ENCODE results near the gene F10.

GRCh38 chr13:113186061-113186900 is 63.7 kb downstream of the F10 start:
- TF ChIP-seq, protein P1, sequence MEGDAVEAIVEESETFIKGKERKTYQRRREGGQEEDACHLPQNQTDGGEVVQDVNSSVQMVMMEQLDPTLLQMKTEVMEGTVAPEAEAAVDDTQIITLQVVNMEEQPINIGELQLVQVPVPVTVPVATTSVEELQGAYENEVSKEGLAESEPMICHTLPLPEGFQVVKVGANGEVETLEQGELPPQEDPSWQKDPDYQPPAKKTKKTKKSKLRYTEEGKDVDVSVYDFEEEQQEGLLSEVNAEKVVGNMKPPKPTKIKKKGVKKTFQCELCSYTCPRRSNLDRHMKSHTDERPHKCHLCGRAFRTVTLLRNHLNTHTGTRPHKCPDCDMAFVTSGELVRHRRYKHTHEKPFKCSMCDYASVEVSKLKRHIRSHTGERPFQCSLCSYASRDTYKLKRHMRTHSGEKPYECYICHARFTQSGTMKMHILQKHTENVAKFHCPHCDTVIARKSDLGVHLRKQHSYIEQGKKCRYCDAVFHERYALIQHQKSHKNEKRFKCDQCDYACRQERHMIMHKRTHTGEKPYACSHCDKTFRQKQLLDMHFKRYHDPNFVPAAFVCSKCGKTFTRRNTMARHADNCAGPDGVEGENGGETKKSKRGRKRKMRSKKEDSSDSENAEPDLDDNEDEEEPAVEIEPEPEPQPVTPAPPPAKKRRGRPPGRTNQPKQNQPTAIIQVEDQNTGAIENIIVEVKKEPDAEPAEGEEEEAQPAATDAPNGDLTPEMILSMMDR (conservative IDR thresholded peaks at IDR 0.05; ENCODE audit: low read depth, low read length): no peak
- no peak for TF ChIP-seq EZH2phosphoT487 (IDR thresholded peaks at IDR 0.05; ENCODE audit: borderline replicate concordance, low read length)

Measured in PC-3 (cell line).